ENCODE data around the gene RABGGTA.

GRCh38 chr14:24216345-24216699, 55.1 kb downstream of the RABGGTA start:
- TF ChIP-seq CTCF (IDR thresholded peaks at IDR 0.05; ENCODE audit: low read length) = no peak
- TF ChIP-seq EZH2 (IDR thresholded peaks at IDR 0.05; ENCODE audit: borderline replicate concordance, low read length) = no peak

Data from OCI-LY1 (cell line).